ENCODE results near the gene OR4S2.

The OR4S2 gene

DNA sequence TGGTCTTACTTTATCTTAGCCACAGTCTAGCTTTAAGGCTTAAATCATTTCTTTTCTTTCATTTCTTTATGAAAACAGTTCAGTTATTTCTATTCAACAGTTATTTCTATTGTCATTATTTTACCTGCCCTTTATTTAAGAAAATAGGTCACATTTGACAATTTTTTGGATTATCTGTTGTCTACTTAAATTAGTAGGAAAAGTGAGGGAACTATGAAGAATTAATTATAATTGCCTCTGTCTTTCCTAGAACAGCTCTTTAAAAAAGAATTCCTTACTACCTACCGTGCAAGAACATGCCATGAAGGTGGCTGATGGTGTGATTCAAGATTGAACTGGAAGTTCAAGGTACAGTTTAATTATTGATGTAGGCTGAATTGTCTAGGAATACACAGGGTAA is 13.8 kb downstream of the OR4S2 start, which contains the start of gene OR4C6:
Gene OR4C6 (plus strand): TSS at position 301 of the 400 bp plus-strand sequence. CDS start 2,966 bp downstream, outside the sequence.
- H2AFZ ChIP-seq (ENCODE audit: low read length) = no peak within 1 kb of the TSS

DNA sequence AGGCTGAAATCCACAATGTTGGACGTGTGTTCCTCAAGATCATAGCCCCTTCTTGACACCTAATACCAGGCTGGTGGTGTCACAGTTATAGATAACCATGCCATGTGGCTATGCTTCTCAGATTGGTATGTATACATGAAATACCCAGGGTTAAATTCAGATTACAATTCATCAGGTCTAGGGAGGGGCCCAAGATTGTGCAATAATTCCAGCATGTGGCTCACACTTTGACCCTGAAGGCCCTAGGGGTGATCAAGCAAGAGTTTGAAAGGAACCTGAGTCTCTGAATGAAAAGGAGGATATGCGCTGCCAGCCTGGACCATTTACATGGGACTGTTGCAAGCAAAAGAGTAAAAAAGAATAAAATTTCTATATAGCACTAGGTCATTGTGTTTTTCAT is 21.2 kb downstream of the OR4S2 start:
- Histone ChIP-seq H3K27ac (replicated peaks; ENCODE audit: low read length) (no peak overlapping the region), H3K9ac (ENCODE audit: low read depth, low read length, poor library complexity) (no peak overlapping the region)
- no CpG with 5 or more reads among the region's 2 CpGs for WGBS, 2 donors (ENCODE audit: extremely low coverage in 2 of 2, insufficient read length in 2 of 2, insufficient replicate concordance in 1 of 2)

More for the DNA sequence above, 13.8 kb downstream of the OR4S2 start, which contains the start of gene OR4C6:
- Histone ChIP-seq H3K9ac (ENCODE audit: low read depth, low read length, poor library complexity) (no peak within 1 kb of the TSS), H3K9me3 (replicated peaks in 1 of 2; ENCODE audit: control insufficient read depth in 2 of 2, insufficient read depth in 1 of 2, low read depth in 1 of 2, low read length in 2 of 2) (peaks cover 0 to 10% of the 10 kb centered on the region in 2 donors), H3K14ac (ENCODE audit: low read length) (no peak within 1 kb of the TSS), H3K36me3 (replicated peaks in 1 of 2; ENCODE audit: control insufficient read depth in 2 of 2, insufficient read depth in 2 of 2, low read length in 2 of 2) (no peaks in the 10 kb centered on the region), H3K4me2 (ENCODE audit: insufficient read depth, low read length, poor library complexity, severe bottlenecking) (no peak within 1 kb of the TSS), H3K18ac (ENCODE audit: low read length) (no peak within 1 kb of the TSS), H3K23ac (ENCODE audit: low read depth, low read length, poor library complexity) (no peak within 1 kb of the TSS), H3K27ac (replicated peaks; ENCODE audit: low read length) (no peak within 1 kb of the TSS), H4K8ac (ENCODE audit: low read depth, low read length) (no peak within 1 kb of the TSS), H2BK120ac (ENCODE audit: low read depth, low read length) (no peak within 1 kb of the TSS), H3K4me1 (ENCODE audit: control insufficient read depth in 2 of 2, insufficient read depth in 1 of 2, low read depth in 1 of 2, low read length in 2 of 2) (no peaks in the 10 kb centered on the region), H3K27me3 (ENCODE audit: control insufficient read depth in 3 of 3, insufficient read depth in 3 of 3, low read depth in 1 of 3, low read length in 3 of 3) (no peaks in the 10 kb centered on the region), H3K79me1 (ENCODE audit: low read depth, low read length) (no peaks in the 10 kb centered on the region), H2BK5ac (ENCODE audit: low read length) (no peak within 1 kb of the TSS), H3K4ac (ENCODE audit: low read length) (no peak within 1 kb of the TSS), H2BK12ac (ENCODE audit: low read length) (no peak within 1 kb of the TSS), H4K91ac (ENCODE audit: low read depth, low read length, poor library complexity) (no peak within 1 kb of the TSS), H3K4me3 (ENCODE audit: low read length in 2 of 2) (no peak within 1 kb of the TSS), H2AK5ac (ENCODE audit: low read depth, low read length) (no peak within 1 kb of the TSS), H2BK15ac (ENCODE audit: low read length) (no peak within 1 kb of the TSS)
- WGBS, 2 donors (ENCODE audit: extremely low coverage in 2 of 2, insufficient read length in 2 of 2, insufficient replicate concordance in 1 of 2) = no CpG with 5 or more reads among the region's 1 CpG
- no peak for DNase-seq (ENCODE audit: low spot score)

DNA sequence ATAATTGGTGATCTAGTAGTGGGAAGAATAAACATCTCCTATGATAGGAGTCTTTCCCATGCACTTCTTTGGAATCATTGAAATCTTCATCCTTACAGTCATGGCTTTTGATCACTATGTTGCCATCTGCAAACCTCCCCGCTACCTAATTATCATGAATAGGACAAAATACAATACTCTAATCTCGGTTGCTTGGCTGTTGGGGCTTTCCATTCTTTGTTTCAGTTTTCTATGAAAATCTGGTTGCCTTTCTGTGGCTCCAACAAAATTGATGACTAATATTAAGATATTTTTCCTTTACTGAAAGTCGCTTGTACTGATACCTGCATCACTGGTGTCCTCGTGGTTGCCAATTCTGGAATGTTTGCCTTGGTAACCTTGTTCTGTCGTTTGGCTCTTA is 25.7 kb downstream of the OR4S2 start:
- WGBS, 2 donors (ENCODE audit: extremely low coverage in 2 of 2, insufficient read length in 2 of 2, insufficient replicate concordance in 1 of 2) = no CpG with 5 or more reads among the region's 5 CpGs
- no peak overlapping the region for H4K8ac ChIP-seq (ENCODE audit: low read depth, low read length)
- no peak overlapping the region for H3K18ac ChIP-seq (ENCODE audit: low read length)
- H2BK5ac ChIP-seq (ENCODE audit: low read length) = no peak overlapping the region
- no peaks in the 10 kb centered on the region for H3K4me1 ChIP-seq (ENCODE audit: control insufficient read depth in 2 of 2, insufficient read depth in 1 of 2, low read depth in 1 of 2, low read length in 2 of 2)
- H3K27me3 ChIP-seq (ENCODE audit: control insufficient read depth in 3 of 3, insufficient read depth in 3 of 3, low read depth in 1 of 3, low read length in 3 of 3) = no peaks in the 10 kb centered on the region
- no peaks in the 10 kb centered on the region for H3K9me3 ChIP-seq (replicated peaks in 1 of 2; ENCODE audit: control insufficient read depth in 2 of 2, insufficient read depth in 1 of 2, low read depth in 1 of 2, low read length in 2 of 2)
- no peak overlapping the region for H2BK12ac ChIP-seq (ENCODE audit: low read length)
- H3K23ac ChIP-seq (ENCODE audit: low read depth, low read length, poor library complexity) = no peak overlapping the region
- no peak overlapping the region for H2BK120ac ChIP-seq (ENCODE audit: low read depth, low read length)
- no peak overlapping the region for H2BK15ac ChIP-seq (ENCODE audit: low read length)
- no peaks in the 10 kb centered on the region for H3K36me3 ChIP-seq (replicated peaks in 1 of 2; ENCODE audit: control insufficient read depth in 2 of 2, insufficient read depth in 2 of 2, low read length in 2 of 2)
- H2AK5ac ChIP-seq (ENCODE audit: low read depth, low read length) = no peak overlapping the region
- H3K4ac ChIP-seq (ENCODE audit: low read length) = no peak overlapping the region
- H3K27ac ChIP-seq (replicated peaks; ENCODE audit: low read length) = no peak overlapping the region
- no peak overlapping the region for H3K4me2 ChIP-seq (ENCODE audit: insufficient read depth, low read length, poor library complexity, severe bottlenecking)
- H3K9ac ChIP-seq (ENCODE audit: low read depth, low read length, poor library complexity) = no peak overlapping the region
- no peak overlapping the region for H3K4me3 ChIP-seq (ENCODE audit: low read length in 2 of 2)
- no peaks in the 10 kb centered on the region for H3K79me1 ChIP-seq (ENCODE audit: low read depth, low read length)
- H2AFZ ChIP-seq (ENCODE audit: low read length) = no peak overlapping the region
- DNase-seq (ENCODE audit: low spot score) = no peak
- no peak overlapping the region for H4K91ac ChIP-seq (ENCODE audit: low read depth, low read length, poor library complexity)
- no peak overlapping the region for H3K14ac ChIP-seq (ENCODE audit: low read length)

More for the DNA sequence above, 21.2 kb downstream of the OR4S2 start:
- Histone ChIP-seq H3K23ac (ENCODE audit: low read depth, low read length, poor library complexity) (no peak overlapping the region), H2BK120ac (ENCODE audit: low read depth, low read length) (no peak overlapping the region), H3K4me2 (ENCODE audit: insufficient read depth, low read length, poor library complexity, severe bottlenecking) (no peak overlapping the region), H3K4me1 (ENCODE audit: control insufficient read depth in 2 of 2, insufficient read depth in 1 of 2, low read depth in 1 of 2, low read length in 2 of 2) (no peaks in the 10 kb centered on the region), H3K4me3 (ENCODE audit: low read length in 2 of 2) (no peak overlapping the region), H2BK5ac (ENCODE audit: low read length) (no peak overlapping the region), H3K18ac (ENCODE audit: low read length) (no peak overlapping the region), H3K79me1 (ENCODE audit: low read depth, low read length) (no peaks in the 10 kb centered on the region), H3K4ac (ENCODE audit: low read length) (no peak overlapping the region), H3K27me3 (ENCODE audit: control insufficient read depth in 3 of 3, insufficient read depth in 3 of 3, low read depth in 1 of 3, low read length in 3 of 3) (no peaks in the 10 kb centered on the region), H2AFZ (ENCODE audit: low read length) (no peak overlapping the region), H2BK15ac (ENCODE audit: low read length) (no peak overlapping the region), H4K91ac (ENCODE audit: low read depth, low read length, poor library complexity) (no peak overlapping the region), H4K8ac (ENCODE audit: low read depth, low read length) (no peak overlapping the region), H2BK12ac (ENCODE audit: low read length) (no peak overlapping the region), H3K36me3 (replicated peaks in 1 of 2; ENCODE audit: control insufficient read depth in 2 of 2, insufficient read depth in 2 of 2, low read length in 2 of 2) (no peaks in the 10 kb centered on the region), H3K14ac (ENCODE audit: low read length) (no peak overlapping the region), H2AK5ac (ENCODE audit: low read depth, low read length) (no peak overlapping the region), H3K9me3 (replicated peaks in 1 of 2; ENCODE audit: control insufficient read depth in 2 of 2, insufficient read depth in 1 of 2, low read depth in 1 of 2, low read length in 2 of 2) (peaks cover 0 to 5% of the 10 kb centered on the region in 2 donors)
- DNase-seq (ENCODE audit: low spot score) = no peak

DNA sequence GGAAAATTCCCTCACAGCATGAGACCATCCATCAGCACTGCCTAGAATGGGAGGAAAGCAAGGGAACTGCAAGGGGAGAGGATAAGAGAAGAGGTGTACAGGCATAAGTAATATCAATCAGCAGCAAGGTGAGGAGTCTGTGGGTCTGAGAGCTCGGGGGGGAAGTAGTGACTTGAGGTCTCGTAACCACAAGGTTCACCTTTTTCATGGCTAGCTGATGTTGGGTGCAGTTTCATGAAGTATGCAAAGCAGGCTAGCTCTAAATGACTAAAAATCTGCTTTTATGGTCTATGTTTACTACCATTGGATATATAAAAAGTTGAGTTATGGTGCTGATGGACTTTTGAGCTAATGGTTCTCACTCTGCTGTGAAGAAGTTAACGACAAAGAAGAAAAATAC is 49.7 kb downstream of the OR4S2 start:
- no peak overlapping the region for H3K14ac ChIP-seq (ENCODE audit: low read length)
- no peak overlapping the region for H3K27ac ChIP-seq (replicated peaks; ENCODE audit: low read length)
- H2BK12ac ChIP-seq (ENCODE audit: low read length) = no peak overlapping the region
- no peak overlapping the region for H2BK5ac ChIP-seq (ENCODE audit: low read length)
- H3K4me1 ChIP-seq (ENCODE audit: control insufficient read depth in 2 of 2, insufficient read depth in 1 of 2, low read depth in 1 of 2, low read length in 2 of 2) = no peaks in the 10 kb centered on the region
- H3K27me3 ChIP-seq (ENCODE audit: control insufficient read depth in 3 of 3, insufficient read depth in 3 of 3, low read depth in 1 of 3, low read length in 3 of 3) = peaks cover 0 to 2% (median 0%) of the 10 kb centered on the region in 3 experiments
- H3K18ac ChIP-seq (ENCODE audit: low read length) = no peak overlapping the region
- no peak overlapping the region for H2AFZ ChIP-seq (ENCODE audit: low read length)
- H4K91ac ChIP-seq (ENCODE audit: low read depth, low read length, poor library complexity) = no peak overlapping the region
- H2AK5ac ChIP-seq (ENCODE audit: low read depth, low read length) = no peak overlapping the region
- no peak overlapping the region for H3K9ac ChIP-seq (ENCODE audit: low read depth, low read length, poor library complexity)
- H3K79me1 ChIP-seq (ENCODE audit: low read depth, low read length) = no peaks in the 10 kb centered on the region
- no peak overlapping the region for H4K8ac ChIP-seq (ENCODE audit: low read depth, low read length)
- H3K4ac ChIP-seq (ENCODE audit: low read length) = no peak overlapping the region
- no CpG with 5 or more reads among the region's 3 CpGs for WGBS, 2 donors (ENCODE audit: extremely low coverage in 2 of 2, insufficient read length in 2 of 2, insufficient replicate concordance in 1 of 2)
- H3K23ac ChIP-seq (ENCODE audit: low read depth, low read length, poor library complexity) = no peak overlapping the region
- H3K9me3 ChIP-seq (replicated peaks in 1 of 2; ENCODE audit: control insufficient read depth in 2 of 2, insufficient read depth in 1 of 2, low read depth in 1 of 2, low read length in 2 of 2) = peaks cover 0 to 23% of the 10 kb centered on the region in 2 donors
- no peak overlapping the region for H3K4me3 ChIP-seq (ENCODE audit: low read length in 2 of 2)
- H3K4me2 ChIP-seq (ENCODE audit: insufficient read depth, low read length, poor library complexity, severe bottlenecking) = no peak overlapping the region
- no peak overlapping the region for H2BK120ac ChIP-seq (ENCODE audit: low read depth, low read length)
- H3K36me3 ChIP-seq (replicated peaks in 1 of 2; ENCODE audit: control insufficient read depth in 2 of 2, insufficient read depth in 2 of 2, low read length in 2 of 2) = no peaks in the 10 kb centered on the region
- no peak overlapping the region for H2BK15ac ChIP-seq (ENCODE audit: low read length)
- DNase-seq (ENCODE audit: low spot score) = no peak
